Hematopoietic multipotent progenitor cell treated with erythropoietin and hydrocortisone succinate and interleukin-3 and kit ligand, for 15 days (in vitro differentiated cells): ENCODE data around the gene SSRP1.
A peak's percentile ranks its signal among the peaks of the same experiment; 100 is the strongest.
"Not testable (repeated sequence)": the region's sequence is repeated elsewhere in the genome, so short reads cannot be mapped to it uniquely, and the experiment has no call there.

ENCODE experiments used
- DNase-seq: peaks from one replicate; pipeline ENCODE4 v3.0.0-alpha.2; 2015; ENCODE audit warnings: low spot score

Gene SSRP1

DNA sequence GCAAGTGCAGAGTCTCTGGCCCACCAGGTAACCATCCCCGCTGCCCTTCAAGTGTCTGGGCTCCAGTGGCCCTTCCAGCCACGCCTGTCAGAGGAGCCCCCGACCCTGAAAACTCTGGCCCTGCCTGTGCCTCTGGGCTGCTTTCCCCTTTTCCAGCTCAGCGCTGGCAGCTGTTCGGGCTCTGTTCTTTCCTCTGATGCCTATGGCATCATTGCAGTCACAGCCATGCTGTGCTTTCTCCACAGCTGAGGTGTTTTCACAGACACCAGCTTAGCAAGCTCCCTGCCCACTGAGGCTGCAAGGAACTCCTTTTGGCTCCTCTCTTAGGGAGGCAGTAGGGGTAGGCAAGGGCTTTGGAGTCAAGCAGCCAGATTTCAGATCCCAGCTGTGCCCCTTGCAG is 23.7 kb upstream of the SSRP1 start:
- DNase-seq = no peak

DNA sequence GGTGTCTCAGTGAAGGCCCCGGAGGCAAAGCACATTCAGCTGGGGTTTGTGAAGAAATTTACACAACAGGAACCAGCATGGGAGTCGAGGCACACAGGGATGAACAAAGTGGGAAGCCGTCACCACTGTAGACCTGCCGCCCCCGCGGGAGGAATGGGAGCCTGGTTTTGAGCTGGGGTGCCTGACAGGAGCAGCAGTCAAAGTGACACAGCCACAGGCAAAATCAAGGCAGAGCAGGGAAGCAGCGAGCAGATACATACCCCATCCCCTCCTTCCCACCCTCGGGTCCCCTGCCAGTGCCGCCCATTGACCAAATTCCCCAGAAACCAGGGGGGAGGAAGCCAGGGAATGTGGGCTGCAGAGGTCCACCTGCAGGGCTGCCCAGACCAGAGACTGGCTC is 23.3 kb upstream of the SSRP1 start:
- no peak for DNase-seq

DNA sequence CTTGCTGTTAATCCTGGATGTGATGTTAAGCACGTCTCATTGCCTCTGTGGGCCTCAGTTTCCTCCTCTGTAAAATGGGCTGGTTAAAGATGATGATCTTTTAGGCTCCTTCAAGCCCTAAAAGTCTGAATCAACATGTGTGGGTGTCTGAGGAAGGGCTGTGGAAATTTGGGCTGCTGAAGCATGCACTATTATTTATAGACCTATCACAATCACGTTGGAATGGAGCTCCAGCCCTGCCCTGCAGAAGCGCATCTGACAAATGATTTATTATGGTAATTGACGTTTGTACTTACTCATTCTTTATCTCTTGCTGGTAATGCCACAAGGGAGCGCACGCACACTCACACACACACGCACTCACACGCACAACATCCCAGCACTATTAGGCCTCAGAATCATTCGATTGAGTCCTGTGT is 22.9 kb upstream of the SSRP1 start:
- peak; percentile 35 for DNase-seq

DNA sequence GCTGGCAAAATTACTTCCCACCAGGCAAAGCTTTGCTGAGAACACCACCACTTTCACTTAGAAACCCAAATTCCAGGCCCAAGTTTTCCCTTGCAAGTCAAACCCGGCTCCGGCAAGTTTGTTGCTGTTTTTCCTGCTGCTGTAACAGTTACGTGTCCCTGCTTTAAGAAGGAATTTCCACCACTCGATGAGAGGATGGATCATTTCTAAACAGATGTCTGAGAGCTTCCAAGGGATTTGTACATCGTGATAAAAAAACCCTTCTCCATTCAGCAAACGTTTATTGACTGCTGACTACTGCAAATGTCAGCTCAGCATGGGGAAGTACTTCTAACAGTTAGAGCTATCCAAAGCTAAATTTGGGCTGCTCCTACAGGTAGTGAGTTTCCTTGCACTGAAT is 22.2 kb upstream of the SSRP1 start:
- no peak for DNase-seq

DNA sequence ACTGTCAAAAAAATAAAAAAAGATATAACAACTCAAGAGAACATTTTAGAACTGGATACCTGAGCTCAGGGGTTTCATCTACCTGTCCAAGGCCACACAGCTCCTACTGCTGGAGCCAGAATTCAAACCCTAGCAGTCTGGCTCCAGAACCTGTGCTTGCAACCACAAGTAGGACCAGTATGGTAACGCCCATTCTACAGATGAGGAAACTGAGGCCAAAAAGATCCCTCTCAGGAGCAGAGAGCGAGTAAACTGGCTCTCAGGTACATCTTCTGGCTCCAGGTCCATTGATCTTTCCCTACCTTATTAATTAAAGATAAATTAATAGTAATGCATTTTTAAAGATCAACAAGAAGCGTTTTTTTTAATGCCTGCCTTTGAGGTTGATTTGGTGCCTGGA is 21.6 kb upstream of the SSRP1 start:
- no peak for DNase-seq

DNA sequence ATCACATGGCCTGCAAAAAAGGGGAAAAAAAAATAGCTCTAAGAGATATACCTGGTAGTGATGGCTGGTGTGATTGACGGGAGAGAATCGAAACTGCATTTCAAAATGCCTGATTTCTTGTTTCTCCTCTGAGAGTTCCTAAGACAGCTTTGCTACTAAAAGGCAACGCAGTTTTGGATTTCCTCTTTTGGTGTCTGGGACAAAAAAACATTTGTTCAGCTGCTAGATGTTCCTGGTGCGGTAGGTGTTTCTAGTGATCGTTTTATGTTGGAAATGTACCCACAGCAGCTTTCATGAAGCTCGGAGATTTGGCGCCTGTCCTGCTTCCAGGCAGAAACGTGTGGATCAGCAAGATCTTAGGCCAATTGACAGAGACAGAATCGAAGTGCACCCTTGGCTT is 20.6 kb upstream of the SSRP1 start:
- DNase-seq = no peak

DNA sequence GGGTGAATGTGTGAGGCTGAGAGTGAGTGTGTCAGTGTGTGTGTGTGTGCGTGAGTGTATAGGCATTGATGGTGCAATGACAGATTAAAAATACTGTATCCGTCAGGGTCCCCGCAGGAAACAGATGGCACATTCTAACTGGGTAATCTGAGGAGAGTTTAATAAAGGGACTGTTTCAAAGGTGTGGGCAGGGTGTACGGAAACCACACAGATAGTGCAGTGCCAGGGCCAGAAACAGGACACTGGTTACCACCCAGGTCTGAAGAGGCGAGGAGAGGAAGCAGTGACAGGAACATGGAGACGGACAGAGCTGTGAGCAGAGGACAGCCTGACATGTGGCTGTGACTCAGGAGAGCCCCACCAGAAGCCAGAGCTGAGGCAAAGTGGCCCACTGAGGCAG is 19.0 kb upstream of the SSRP1 start:
- DNase-seq = no peak

DNA sequence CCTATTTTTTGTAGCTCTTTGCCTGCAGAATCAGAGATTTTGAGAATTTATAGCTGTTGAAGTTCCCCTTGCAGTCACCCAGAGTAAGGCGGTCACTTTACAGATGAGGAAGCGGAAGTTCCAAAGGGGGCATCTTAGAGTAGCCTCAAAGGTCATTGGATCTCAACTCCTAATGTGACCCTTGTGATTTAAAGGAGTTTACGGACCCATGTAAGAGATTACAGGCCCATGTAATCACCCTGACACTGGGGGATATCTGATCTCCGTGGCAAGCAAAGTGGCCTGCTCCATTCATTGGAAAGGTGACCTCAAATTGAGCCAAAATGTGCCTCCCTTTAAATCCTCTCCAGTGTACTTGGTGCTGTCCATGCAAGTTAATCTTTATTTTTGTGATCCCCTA is 18.2 kb upstream of the SSRP1 start:
- DNase-seq = no peak

DNA sequence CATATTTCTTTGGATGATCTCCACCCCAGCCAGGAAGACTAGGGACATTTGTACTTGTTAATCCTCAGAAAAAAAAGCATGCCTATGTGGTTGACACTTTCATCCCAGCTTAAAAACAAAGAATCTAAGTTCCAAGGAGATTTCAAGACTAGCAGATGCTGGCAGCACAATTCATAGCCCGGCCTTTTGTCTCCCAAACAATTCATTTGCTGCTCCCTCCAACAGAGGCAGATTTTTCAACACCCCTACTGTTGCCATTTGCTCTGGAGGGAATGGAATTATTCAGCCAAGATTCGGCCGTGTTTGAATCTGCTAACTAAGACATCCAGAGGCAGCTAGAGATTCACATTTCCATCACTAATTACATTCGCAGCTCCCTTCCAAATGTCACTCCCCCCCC is 17.8 kb upstream of the SSRP1 start:
- no peak for DNase-seq

DNA sequence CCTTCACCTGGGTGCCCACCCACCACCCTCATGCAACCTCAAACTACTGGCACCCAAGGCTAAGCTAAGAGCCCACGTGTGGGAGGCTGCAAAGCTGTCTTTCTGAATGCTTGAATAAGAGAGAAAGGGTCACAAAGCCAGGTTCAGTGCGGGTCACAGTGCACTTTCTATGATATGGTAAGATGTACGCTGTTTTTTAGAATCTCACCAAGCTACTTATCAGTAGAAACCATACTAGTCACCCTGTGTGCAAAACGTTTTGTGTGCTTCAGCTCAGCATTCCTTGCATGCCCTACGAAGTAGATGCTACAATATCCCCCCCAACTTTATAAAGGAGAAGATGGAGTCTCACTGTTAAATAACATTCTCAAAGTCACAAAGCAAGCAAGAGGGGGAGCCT is 17.3 kb upstream of the SSRP1 start:
- peak; percentile 27 for DNase-seq

DNA sequence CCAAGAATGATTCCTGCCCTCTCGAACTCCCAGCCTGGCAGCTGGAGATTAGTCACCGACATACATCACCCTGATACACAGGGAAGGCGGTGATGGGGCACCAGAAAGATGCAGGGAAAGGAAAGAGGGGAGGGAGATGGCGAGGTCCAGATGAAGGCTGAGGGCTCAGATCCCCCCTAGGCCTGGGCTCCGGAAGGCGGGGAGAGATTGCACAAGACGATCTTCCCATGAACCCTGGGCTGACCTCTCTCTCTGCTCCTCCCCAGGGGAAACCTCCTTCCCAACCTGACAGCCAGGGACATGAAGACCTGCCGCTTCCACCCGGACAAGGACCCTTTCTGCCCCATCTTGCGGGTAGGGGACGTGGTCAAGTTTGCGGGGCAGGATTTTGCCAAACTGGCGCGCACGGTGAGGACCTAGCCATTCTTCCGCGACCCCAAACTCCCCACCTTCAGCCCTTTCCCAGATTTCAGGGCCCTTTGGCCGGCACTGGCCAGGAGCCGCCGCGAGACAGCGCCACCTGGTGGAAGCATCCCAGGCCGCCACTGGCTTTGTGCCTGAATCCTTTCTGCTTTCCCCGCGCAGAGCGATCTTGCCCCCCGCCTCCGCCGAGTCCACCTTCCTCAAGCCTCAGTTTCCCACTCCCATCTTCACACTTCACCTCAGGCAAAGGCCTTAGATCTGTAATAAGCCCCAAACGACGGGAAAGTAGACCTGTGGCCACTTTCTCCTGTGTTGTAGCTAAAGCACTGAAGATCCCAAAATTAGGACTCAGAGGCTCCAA is 14.0 kb upstream of the SSRP1 start:
- peak; percentile 63 for DNase-seq

DNA sequence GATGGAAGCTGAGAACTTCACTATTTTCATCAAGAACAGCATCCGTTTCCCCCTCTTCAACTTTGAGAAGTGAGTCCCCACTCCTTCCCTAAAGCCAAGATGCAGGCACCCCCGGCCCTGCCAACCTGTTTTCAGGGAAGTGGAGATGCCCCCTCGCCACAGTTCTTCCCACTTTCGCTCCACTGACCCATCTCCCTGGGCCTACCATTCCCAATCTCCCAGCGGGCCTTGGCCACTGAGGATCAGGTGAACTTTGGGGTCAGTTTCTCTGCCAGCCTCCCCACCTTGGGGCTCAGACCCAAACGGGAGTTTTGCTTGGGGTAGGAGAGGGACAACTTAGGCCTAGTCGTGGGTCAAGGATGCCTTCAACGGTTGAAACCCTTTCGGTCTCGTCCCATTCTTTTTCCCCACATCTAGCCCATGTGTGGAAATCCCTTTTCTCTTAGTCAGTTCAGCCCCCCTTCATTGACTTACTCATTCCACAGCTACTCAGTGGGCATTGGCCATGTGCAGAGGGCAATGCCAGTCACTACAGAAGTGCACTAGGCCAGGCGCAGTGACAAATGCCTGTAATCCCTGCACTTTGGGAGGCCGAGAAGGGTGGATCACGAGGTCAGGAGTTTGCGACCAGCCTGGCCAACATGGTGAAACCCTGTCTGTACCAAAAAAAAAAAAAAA is 13.1 kb upstream of the SSRP1 start:
- DNase-seq = no peak

DNA sequence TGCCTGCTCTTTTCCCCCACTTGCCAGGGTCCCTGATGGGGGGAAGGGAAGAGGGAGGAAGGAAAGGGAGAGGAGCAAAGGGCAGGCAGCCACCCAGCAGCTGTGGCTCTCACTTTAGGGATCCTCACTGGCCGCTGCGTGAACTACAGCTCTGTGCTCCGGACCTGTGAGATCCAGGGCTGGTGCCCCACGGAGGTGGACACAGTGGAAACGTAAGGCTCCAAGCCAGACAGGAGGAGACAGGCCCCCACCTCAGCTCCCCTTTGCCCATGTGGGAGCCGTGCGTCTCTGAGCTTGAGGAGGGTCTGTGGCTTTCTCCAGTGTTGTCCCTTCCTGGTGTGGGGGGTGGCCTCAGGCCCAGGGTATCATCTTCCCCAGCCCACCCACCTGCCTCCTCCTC is 12.4 kb upstream of the SSRP1 start:
- no peak for DNase-seq

DNA sequence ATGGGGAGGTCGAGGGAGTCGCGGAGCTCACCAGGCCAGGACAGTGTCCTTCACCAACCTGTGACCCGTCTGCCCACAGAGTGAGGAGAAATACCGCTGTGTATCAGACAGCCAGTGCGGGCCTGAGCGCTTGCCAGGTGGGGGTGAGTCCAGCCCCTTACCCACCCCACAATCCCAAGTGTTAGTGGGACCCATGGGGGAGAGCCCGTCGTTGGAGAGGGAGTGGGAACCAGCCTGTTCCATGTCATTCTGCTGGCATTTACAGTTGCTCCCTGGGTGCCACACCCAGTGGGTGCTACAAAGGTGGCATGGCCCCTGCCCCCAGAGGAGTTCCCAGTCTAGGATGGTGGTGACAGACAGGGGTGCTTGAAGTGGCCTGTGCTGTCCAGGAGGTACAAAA is 11.6 kb upstream of the SSRP1 start:
- DNase-seq = no peak

DNA sequence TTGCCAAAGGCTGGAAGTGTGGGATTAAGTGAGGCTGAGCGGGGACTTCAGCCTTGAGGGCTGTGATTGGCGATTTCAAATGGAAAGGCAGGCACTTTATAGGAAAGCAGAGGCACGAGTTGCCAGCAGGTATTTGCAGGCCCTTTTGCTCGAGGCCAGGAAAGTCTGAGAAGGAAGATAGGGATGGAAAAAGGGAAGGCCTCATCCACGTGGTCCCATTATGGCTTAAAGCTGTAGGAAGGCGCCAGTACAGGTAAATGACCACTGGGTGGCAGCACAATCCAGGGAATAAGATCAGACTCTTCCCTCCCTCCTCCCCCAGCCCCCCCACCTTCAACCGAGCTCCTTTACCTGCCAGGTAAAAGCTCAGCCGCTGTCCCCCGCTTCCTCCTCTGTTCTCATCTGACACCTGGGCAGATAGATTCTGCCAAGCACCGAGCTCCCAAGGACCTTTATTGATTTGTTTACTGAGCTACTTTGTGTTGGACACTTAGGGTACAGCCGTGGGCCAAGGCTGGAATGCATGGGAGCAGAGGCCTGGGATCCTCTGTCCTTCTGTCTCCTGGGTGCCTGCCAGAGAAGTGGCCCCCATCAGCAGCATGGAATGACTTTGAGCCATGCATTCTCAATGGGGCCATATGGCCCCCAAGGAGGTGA is 10.0 kb upstream of the SSRP1 start:
- peak; percentile 81 for DNase-seq

DNA sequence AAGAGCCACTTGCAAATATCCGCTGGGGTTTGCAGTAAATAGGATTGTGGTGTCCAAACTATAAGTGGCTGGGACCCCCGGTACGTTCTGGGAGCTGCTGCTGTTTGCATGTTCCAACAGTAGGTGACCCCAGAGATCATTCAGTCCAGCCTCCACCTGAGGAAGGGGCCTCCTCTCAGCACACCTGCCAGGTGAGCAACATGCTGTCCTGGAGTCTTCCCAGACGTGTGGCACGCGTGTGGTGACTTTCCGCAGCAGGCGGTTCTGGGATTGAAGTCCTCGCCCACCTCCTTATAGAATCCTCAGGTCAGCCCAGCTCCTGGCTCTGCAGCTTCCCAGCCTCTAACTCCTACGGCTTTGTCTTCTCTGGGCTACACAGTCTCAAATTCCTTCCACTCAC is 9.1 kb upstream of the SSRP1 start:
- no peak for DNase-seq

DNA sequence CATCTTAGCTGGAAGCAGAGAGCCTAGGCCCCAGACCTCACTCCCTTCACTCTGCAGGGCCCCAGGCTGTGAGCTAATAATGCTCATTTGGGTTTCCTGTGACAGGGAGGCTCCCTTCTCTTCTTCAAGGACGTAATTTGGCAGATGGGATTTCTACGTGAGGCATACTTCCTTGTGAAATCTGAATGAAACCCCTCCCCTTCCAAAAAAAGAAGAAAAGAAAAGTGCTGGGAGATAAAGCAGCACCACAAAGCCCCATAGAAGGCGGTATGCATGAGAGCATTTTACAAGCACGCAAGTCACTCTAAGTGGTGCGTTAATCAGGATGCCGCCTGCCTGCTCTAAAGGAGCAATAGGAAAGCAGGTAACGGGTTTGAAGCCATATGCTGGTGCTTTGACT is 8.1 kb upstream of the SSRP1 start:
- DNase-seq = no peak

DNA sequence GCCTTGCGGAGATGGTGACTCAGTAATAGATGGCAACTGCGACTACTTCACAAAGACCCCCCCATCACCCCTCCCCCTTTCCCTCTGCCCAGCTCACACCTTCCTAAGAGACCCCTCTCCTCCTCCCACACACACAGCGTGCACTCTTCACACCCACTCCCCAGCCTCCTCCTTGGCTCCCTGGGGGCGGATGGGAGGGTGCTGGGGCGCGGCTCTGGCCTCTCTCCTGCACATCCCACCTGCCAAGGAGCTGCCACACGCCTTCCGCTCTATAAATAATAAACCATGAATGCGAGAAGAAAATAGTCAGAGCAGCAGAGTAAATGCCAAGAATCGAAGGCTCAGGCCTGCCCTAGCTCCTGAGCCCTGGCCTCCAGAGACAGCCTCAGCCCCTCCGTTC is 7.0 kb upstream of the SSRP1 start:
- DNase-seq = no peak

DNA sequence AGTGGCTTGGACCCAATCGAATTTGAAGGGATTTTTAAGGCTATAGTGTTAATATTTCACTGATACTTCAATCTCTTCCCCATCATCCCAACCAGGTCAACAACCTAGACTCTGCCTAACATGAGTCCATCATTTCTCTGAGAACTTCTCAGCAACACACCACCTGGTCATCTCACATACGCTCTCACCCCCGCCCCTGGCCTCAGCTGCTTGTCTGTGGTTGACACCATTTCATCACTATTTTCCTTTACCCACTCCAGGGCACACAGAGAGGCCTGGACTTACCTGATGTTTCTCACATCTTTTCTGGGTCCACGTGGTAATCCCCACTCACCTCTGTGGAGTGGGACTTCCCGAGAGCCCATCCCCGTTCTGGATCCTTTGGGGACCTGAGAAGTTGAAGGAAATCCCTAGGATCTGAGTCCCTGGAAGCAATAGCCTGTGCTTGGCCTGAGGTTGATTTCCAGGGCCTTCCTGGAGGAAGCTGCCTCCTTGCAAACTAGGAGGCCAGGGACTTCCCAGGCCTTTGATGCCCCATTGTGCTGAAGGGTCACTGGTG is 5.6 kb upstream of the SSRP1 start:
- DNase-seq = no peak

DNA sequence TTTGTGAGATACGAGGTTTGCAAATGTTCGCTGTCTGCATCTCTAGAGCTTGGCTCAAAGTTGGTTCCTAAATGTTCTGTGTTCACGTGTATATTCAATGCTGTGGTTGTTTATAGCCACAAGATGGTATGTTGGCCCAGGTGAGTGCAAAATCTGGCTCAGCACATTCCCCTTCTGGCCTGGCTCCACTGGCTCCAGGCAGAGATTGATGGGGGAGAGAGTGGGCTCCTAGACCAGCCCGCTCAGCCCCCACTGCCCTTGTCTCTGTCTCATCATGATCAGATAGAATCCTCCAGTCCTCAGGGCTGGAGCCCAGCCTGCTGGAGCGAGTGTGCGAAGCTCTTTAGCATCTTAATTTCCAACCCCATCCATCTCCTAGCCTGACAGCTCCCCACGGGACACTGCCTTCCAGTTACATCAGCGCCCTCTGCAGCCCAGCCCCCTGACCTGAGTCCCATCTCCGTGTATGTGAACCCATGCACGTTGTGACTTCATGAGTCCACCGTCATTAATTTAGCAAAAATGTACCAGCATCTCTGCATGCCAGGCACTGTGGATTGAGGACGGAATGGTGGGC is 4.4 kb upstream of the SSRP1 start:
- DNase-seq = no peak

DNA sequence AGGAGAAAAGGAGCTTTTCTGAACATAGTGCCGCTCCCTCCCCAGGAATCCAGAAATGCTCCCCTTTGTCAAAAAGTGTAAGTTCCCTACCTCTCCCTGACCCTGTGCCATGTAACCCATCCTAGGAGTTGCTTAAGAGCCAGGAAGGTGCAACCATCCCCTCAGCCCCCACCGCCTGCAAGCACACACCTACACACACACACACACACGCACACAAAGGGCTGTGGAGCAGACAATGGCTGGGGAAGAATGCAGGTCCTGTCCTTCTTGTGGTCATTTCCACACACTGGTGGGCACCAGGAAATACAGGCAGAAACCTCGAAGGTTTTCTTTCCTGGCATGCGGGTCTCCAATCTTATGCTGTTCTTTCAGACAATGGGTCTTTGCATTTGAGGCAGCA is 3.6 kb upstream of the SSRP1 start:
- no peak for DNase-seq

DNA sequence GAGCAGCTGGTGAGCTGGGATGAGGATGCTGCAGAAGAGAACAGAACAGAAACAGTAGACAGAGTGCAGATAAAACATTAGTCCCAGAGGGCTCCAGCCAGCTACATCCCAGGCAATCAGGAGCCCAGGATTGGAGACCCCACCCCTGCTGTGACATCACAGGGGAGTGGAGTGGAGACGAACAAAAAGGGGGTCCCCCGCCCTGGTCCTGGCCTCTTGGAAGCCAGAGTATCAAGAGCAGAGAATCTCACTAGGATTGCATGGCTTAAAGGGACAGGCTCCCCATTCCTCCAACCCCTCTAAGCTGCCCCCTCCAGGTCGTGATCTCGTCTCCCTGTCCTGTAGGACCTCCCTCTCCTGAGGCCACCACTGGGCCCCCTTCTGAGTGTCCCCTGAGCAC is 2.5 kb upstream of the SSRP1 start, which contains the start of gene P2RX3:
P2RX3 (plus strand) TSS at position 211 of the 400 bp plus-strand sequence. CDS start 199 bp downstream, outside the sequence.
- no peak for DNase-seq

DNA sequence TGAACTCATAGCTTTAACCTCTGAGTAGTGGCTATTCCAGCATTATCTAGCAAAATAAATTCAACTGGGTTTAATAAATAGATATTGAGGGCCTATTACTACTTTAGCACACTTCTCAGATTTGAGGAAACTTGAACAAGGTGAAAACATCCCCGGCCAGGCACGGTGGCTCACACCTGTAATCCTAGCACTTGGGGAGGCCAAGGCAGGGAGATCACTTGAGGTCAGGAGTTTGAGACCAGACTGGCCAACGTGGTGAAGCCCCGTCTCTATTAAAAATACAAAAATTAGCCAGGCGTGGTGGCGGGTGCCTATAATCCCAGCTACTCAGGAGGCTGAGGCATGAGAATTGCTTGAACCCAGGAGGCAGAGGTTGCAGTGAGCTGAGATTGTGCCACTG is 1.2 kb upstream of the SSRP1 start:
- DNase-seq = not testable (repeated sequence)
